ENCODE results near the gene TJP1.
"Not testable (repeated sequence)": the region's sequence is repeated elsewhere in the genome, so short reads cannot be mapped to it uniquely, and the experiment has no call there.

The TJP1 gene

GRCh38 chr15:29665444-29666003, 156.7 kb downstream of the TJP1 start:
- H3K27me3 ChIP-seq (ENCODE audit: insufficient read depth, low read depth, severe bottlenecking): no peaks in the 10 kb centered on the region
- no peak overlapping the region for H3K4me3 ChIP-seq (ENCODE audit: low read depth, low read length)
- no peaks in the 10 kb centered on the region for H3K36me3 ChIP-seq
- no peak overlapping the region for H3K27ac ChIP-seq
- no peaks in the 10 kb centered on the region for H3K9me3 ChIP-seq (ENCODE audit: severe bottlenecking)
- no peak for DNase-seq
- no peak for TF ChIP-seq CTCF (IDR thresholded peaks at IDR 0.05; ENCODE audit: low read depth, low read length)

GRCh38 chr15:29664406-29664805, 157.9 kb downstream of the TJP1 start:
- Histone ChIP-seq H3K27ac (no peak overlapping the region), H3K27me3 (ENCODE audit: insufficient read depth, low read depth, severe bottlenecking) (no peaks in the 10 kb centered on the region), H3K4me3 (ENCODE audit: low read depth, low read length) (no peak overlapping the region), H3K36me3 (no peaks in the 10 kb centered on the region), H3K9me3 (ENCODE audit: severe bottlenecking) (no peaks in the 10 kb centered on the region)
- no peak for TF ChIP-seq CTCF (IDR thresholded peaks at IDR 0.05; ENCODE audit: low read depth, low read length)
- no peak for DNase-seq

GRCh38 chr15:29657476-29657817, 164.8 kb downstream of the TJP1 start:
- H3K4me3 ChIP-seq (ENCODE audit: low read depth, low read length); DNase-seq; H3K27ac ChIP-seq; H3K36me3 ChIP-seq; H3K9me3 ChIP-seq (ENCODE audit: severe bottlenecking): not testable (repeated sequence)
- H3K27me3 ChIP-seq (ENCODE audit: insufficient read depth, low read depth, severe bottlenecking): peaks cover 15% of the 10 kb centered on the region

- Histone ChIP-seq H3K27ac (no peak overlapping the region), H3K4me3 (ENCODE audit: low read depth, low read length) (no peak overlapping the region), H3K27me3 (ENCODE audit: insufficient read depth, low read depth, severe bottlenecking) (peaks cover 21% of the 10 kb centered on the region), H3K9me3 (ENCODE audit: severe bottlenecking) (peaks cover 10% of the 10 kb centered on the region), H3K36me3 (no peaks in the 10 kb centered on the region)
- TF ChIP-seq CTCF (IDR thresholded peaks at IDR 0.05; ENCODE audit: low read depth, low read length): no peak
- DNase-seq: no peak
Observed at GRCh38 chr15:29656636-29657475, 165.4 kb downstream of the TJP1 start.

GRCh38 chr15:29652595-29652994, 169.7 kb downstream of the TJP1 start:
- Histone ChIP-seq H3K4me3 (ENCODE audit: low read depth, low read length) (no peak overlapping the region), H3K27me3 (ENCODE audit: insufficient read depth, low read depth, severe bottlenecking) (peaks cover 46% of the 10 kb centered on the region), H3K9me3 (ENCODE audit: severe bottlenecking) (peaks cover 12% of the 10 kb centered on the region), H3K27ac (no peak overlapping the region), H3K36me3 (no peaks in the 10 kb centered on the region)
- no peak for TF ChIP-seq CTCF (IDR thresholded peaks at IDR 0.05; ENCODE audit: low read depth, low read length)
- DNase-seq: no peak

GRCh38 chr15:29651476-29652233, 170.6 kb downstream of the TJP1 start:
- no peak for DNase-seq
- H3K9me3 ChIP-seq (ENCODE audit: severe bottlenecking): peaks cover 18% of the 10 kb centered on the region
- TF ChIP-seq CTCF (IDR thresholded peaks at IDR 0.05; ENCODE audit: low read depth, low read length): no peak
- no peaks in the 10 kb centered on the region for H3K36me3 ChIP-seq
- no peak overlapping the region for H3K4me3 ChIP-seq (ENCODE audit: low read depth, low read length)
- peaks cover 54% of the 10 kb centered on the region for H3K27me3 ChIP-seq (ENCODE audit: insufficient read depth, low read depth, severe bottlenecking)
- no peak overlapping the region for H3K27ac ChIP-seq
